Heart left ventricle (tissue), 16 donors: ENCODE results near the gene LHX6. TPM values are rescaled to one million over a fixed set of nuclear protein-coding genes. Genes with fewer than 3 reads are reported as not detected.

Experiments
- ATAC-seq, 4 donors: fragments of 200-7000 bp; cut with Tn5 transposase; one replicate each; pipeline ENCODE4 v1.9.1; 2020 to 2022; ENCODE audit warnings: moderate library complexity in 4 of 4, mild to moderate bottlenecking in 3 of 4, moderate number of reproducible peaks in 1 of 4
- DNase-seq, 5 donors: peaks; one replicate each; pipeline ENCODE4 v3.0.0-alpha.2; 2020
- H3K27ac ChIP-seq, 12 donors: fragments of 200-600 bp; sonication (generic) in 4 of 12; one replicate each; pipeline versions ENCODE4 v1.5.0 to v1.8.0; 2016 to 2022; ENCODE audit warnings: mild to moderate bottlenecking in 2 of 12
- H3K27me3 ChIP-seq, 9 donors: fragments of 200-600 bp; sonication (generic) in 2 of 9; one replicate each; pipeline versions ENCODE4 v1.5.1 to v1.8.0; 2016 to 2022; ENCODE audit warnings: mild to moderate bottlenecking in 3 of 9
- H3K36me3 ChIP-seq, 9 donors: fragments of 200-600 bp; sonication (generic) in 2 of 9; one replicate each; pipeline versions ENCODE4 v1.5.0 to v1.8.0; 2018 to 2022; ENCODE audit warnings: mild to moderate bottlenecking in 2 of 9
- H3K4me1 ChIP-seq, 12 donors: fragments of 200-600 bp; sonication (generic) in 4 of 12; one replicate each; pipeline versions ENCODE4 v1.5.0 to v1.8.0; 2016 to 2022; ENCODE audit warnings: mild to moderate bottlenecking in 3 of 12
- H3K4me3 ChIP-seq, 12 donors: fragments of 200-600 bp; sonication (generic) in 4 of 12; one replicate each; pipeline versions ENCODE4 v1.5.0 to v1.8.0; 2017 to 2022; ENCODE audit warnings: mild to moderate bottlenecking in 9 of 12, moderate library complexity in 4 of 12
- H3K9me3 ChIP-seq, 12 donors: fragments of 200-600 bp; sonication (generic) in 4 of 12; one replicate each; pipeline versions ENCODE4 v1.5.0 to v1.8.0; 2016 to 2022; ENCODE audit warnings: mild to moderate bottlenecking in 1 of 12
- CTCF ChIP-seq, 12 donors: fragments of 200-600 bp; sonication (generic) in 4 of 12; IDR thresholded peaks; one replicate each; pipeline versions ENCODE4 v1.5.0 to v1.8.0; 2018 to 2022; ENCODE audit warnings: antibody characterized with exemption in 12 of 12, mild to moderate bottlenecking in 5 of 12
- POLR2A ChIP-seq, 2 donors: fragments of 450-650 bp; IDR thresholded peaks; one replicate each; pipeline ENCODE4 v1.6.1; 2017; ENCODE audit warnings: antibody characterized with exemption in 2 of 2, mild to moderate bottlenecking in 2 of 2, moderate library complexity in 2 of 2
- WGBS, 4 donors: extraction: QIAGEN DNeasy Blood & Tissue Kit in 2 of 4; methylation state at CpG; one replicate each; pipeline versions ENCODE4 v1.1.5 to v1.1.7; 2013 to 2018; 5-methylcytosine and 5-hydroxymethylcytosine counted together
- intact Hi-C, 10 donors: fragments of 100-400 bp; cut with DNase I; formaldehyde crosslinking; loops; one replicate each; pipeline versions ENCODE4 v1.11.1 to v1.14.2; 2022
- long read RNA-seq, 3 donors: library from polyadenylated mRNA; unstranded; transcript quantifications; one replicate each; pipeline ENCODE4 v2.0.0, GENCODE V29; 2020 to 2021
- polyA plus RNA-seq, 2 donors: library from polyadenylated mRNA; stranded (reverse); fragments of 200-250 nt; gene quantifications; one replicate each; pipeline ENCODE4 v1.2.3, GENCODE V29; 2013
- total RNA-seq, 9 donors: library from RNA; depleted of rRNA in 2 of 9; stranded (reverse); fragments of >200 nt in 2 of 9; fragmentation: NEBNext Ultra II Directional in 3 of 9; extraction: Animal tissue kit (Norgen Biotek cat#: 25700) in 3 of 9; gene quantifications; one replicate each; pipeline versions ENCODE4 v1.1.0 to v1.2.4, GENCODE V29; 2016 to 2023
- donor health status: ischemic (EF 13 %, LVEDD 7.1; RV severe dilation, severe dysfunction).
- donor health status: healthy with polysubstance abuse.
- donor health status: DM: no; HTN: yes; CAD: no.
- donor health status: DM: no; HTN: no; CAD: no.
- donor health status: ischemic (EF 25% LVEDD 6.9; RV normal size, moderate dysfunction).
- donor health status: ischemic (EF 25% LVEDD 5.7; RV mildly dilated, moderate dysfunction).
- donor health status: healthy.
- donor health status: DM: yes; HTN: yes; CAD: no.
- donor health status: ischemic (EF 35%, LVEDD 5.7; RV mildly dilated, moderate dysfunction).
- donor health status: nonischemic (EF 11% LVEDD 7.7; RV severe dilation, severe dysfunction).
- donor health status: DM: yes; HTN: yes; CAD: no.
- donor health status: PGD.
- donor health status: ischemic (EF 29% LVEDD 5.4; RV normal size, mild dysfunction).
- donor health status: nonischemic (EF 23%, LVEDD 6.1; RV moderate dilation, normal function).

Gene LHX6
- 10 to 100 TPM in 2 of 9 donors, 1 to 10 TPM in 7; 2.9 to 11.2 (median 6.5) TPM for total RNA-seq
- 1 to 10 TPM; 4.5 to 8.4 TPM for polyA plus RNA-seq
- long read RNA-seq, donor 1, partial matches to known transcripts: 3 of 7 reads
- long read RNA-seq, donor 1, other reads (novel, unspliced or antisense): 1 of 7 reads
- long read RNA-seq, donor 2, partial matches to known transcripts: 12 of 25 reads
- long read RNA-seq, donor 2, other reads (novel, unspliced or antisense): 10 of 25 reads
- long read RNA-seq, donor 3, transcript LHX6-204 (10 exons, 3,465 nt): major isoform, 5 of 10 reads
- long read RNA-seq, donor 3, partial matches to known transcripts: 3 of 10 reads
- long read RNA-seq, donor 3, other reads (novel, unspliced or antisense): 1 of 10 reads

GRCh38 chr9:122228568-122229484, at the start of gene LHX6:
Gene LHX6, minus strand, starts transcription at chr9:122228957. Its CDS starts 217 bp downstream, at chr9:122228740.
- WGBS, 4 donors: 3 to 9% (median 6%) methylated on average over 20 to 70 of the region's 70 CpGs
- DNase-seq (peak in 1 of 5 donors; percentile 49), ATAC-seq (peak in 3 of 4 donors; percentile 24 to 70 (median 35))
- peak within 1 kb of the TSS; percentile 29 to 61 (median 52) for H3K4me3 ChIP-seq
- H3K27me3 ChIP-seq: peaks cover 28 to 87% (median 68%) of the 10 kb centered on the region in 9 donors
- H3K4me1 ChIP-seq: peaks cover 0 to 33% (median 18%) of the 10 kb centered on the region in 12 donors
- TF ChIP-seq POLR2A (IDR thresholded peaks at IDR 0.05) (no peak), CTCF (IDR thresholded peaks at IDR 0.05) (no peak)
- no peaks in the 10 kb centered on the region for H3K9me3 ChIP-seq
- peak within 1 kb of the TSS in 8 of 12 donors; percentile 10 to 57 (median 39) for H3K27ac ChIP-seq
- no peaks in the 10 kb centered on the region for H3K36me3 ChIP-seq
- intact Hi-C loops: loop anchor here in 1 of 10 donors (5.0 to 10.0 kb wide), 2 partner anchors 104 to 118 kb away; no protein-coding TSS in a partner anchor

- Histone ChIP-seq H3K4me3 (no peak overlapping the region), H3K36me3 (peaks cover 0 to 42% (median 30%) of the 10 kb centered on the region in 9 donors), H3K27me3 (no peaks in the 10 kb centered on the region), H3K4me1 (peaks cover 0 to 25% (median 5%) of the 10 kb centered on the region in 12 donors), H3K9me3 (peaks cover 0 to 29% (median 9%) of the 10 kb centered on the region in 12 donors), H3K27ac (no peak overlapping the region)
- WGBS, 4 donors: 98 to 99% (median 98%) methylated on average over 10 of the region's 10 CpGs
- DNase-seq (no peak), ATAC-seq (no peak)
- intact Hi-C loops: no loop called here
- TF ChIP-seq POLR2A (IDR thresholded peaks at IDR 0.05): no peak
- no peak for TF ChIP-seq CTCF (IDR thresholded peaks at IDR 0.05)
Measured at GRCh38 chr9:122277285-122277897, 48.6 kb upstream of the LHX6 start.

GRCh38 chr9:122276096-122276495, 47.3 kb upstream of the LHX6 start:
- DNase-seq: no peak
- 93 to 98% (median 96%) methylated on average over 7 of the region's 7 CpGs for WGBS, 4 donors
- intact Hi-C loops: no loop called here
- no peak for TF ChIP-seq POLR2A (IDR thresholded peaks at IDR 0.05)
- TF ChIP-seq CTCF (IDR thresholded peaks at IDR 0.05): no peak
- ATAC-seq: no peak
- Histone ChIP-seq H3K27ac (no peak overlapping the region), H3K36me3 (peaks cover 0 to 44% (median 28%) of the 10 kb centered on the region in 9 donors), H3K4me3 (no peak overlapping the region), H3K4me1 (peaks cover 0 to 18% (median 2%) of the 10 kb centered on the region in 12 donors), H3K9me3 (peaks cover 0 to 29% (median 9%) of the 10 kb centered on the region in 12 donors), H3K27me3 (no peaks in the 10 kb centered on the region)
